NCI-H82 treated with DMSO at 0.1 percent for 48 hours (cell line): ENCODE data around the gene TXLNA.
A peak's percentile ranks its signal among the peaks of the same experiment; 100 is the strongest.
"Not testable (repeated sequence)": the region's sequence is repeated elsewhere in the genome, so short reads cannot be mapped to it uniquely, and the experiment has no call there.

ENCODE experiments used
- DNase-seq: peaks from one replicate; lab custom pipeline; 2025; ENCODE audit not compliant: unreplicated experiment; lab: John Stamatoyannopoulos, UW

Gene TXLNA

GRCh38 chr1:32179443-32180185 is at the start of gene TXLNA:
Gene TXLNA (plus strand): TSS chr1:32179675. CDS start chr1:32180346, 671 bp downstream.
- DNase-seq = peak; percentile 78

- DNase-seq = not testable (repeated sequence)
Measured at GRCh38 chr1:32133950-32134280, 45.6 kb upstream of the TXLNA start.

GRCh38 chr1:32137111-32137510 is 42.4 kb upstream of the TXLNA start:
- DNase-seq = no peak

GRCh38 chr1:32138965-32139364 is 40.5 kb upstream of the TXLNA start:
- DNase-seq = no peak

- DNase-seq = no peak
Measured at GRCh38 chr1:32142446-32143301, 36.8 kb upstream of the TXLNA start.

GRCh38 chr1:32143302-32143695 is 36.2 kb upstream of the TXLNA start:
- DNase-seq = not testable (repeated sequence)

GRCh38 chr1:32144033-32144432 is 35.4 kb upstream of the TXLNA start:
- no peak for DNase-seq

- DNase-seq = not testable (repeated sequence)
Measured at GRCh38 chr1:32147799-32148198, 31.7 kb upstream of the TXLNA start.

GRCh38 chr1:32150847-32151246 is 28.6 kb upstream of the TXLNA start:
- DNase-seq = no peak

- peak; percentile 66 for DNase-seq
Measured at GRCh38 chr1:32151319-32151787, 28.1 kb upstream of the TXLNA start.

GRCh38 chr1:32159189-32159588 is 20.3 kb upstream of the TXLNA start:
- no peak for DNase-seq

- DNase-seq = no peak
Measured at GRCh38 chr1:32163405-32163804, 16.1 kb upstream of the TXLNA start.

- DNase-seq = not testable (repeated sequence)
Measured at GRCh38 chr1:32165633-32166032, 13.8 kb upstream of the TXLNA start.

- DNase-seq = no peak
Measured at GRCh38 chr1:32170991-32171390, 8.5 kb upstream of the TXLNA start.

GRCh38 chr1:32172621-32173245 is 6.7 kb upstream of the TXLNA start:
- DNase-seq = no peak

GRCh38 chr1:32178380-32179192 is 889 bp upstream of the TXLNA start:
- DNase-seq = no peak

GRCh38 chr1:32179193-32179442 is 357 bp upstream of the TXLNA start:
- no peak for DNase-seq

GRCh38 chr1:32180186-32181060 is 948 bp downstream of the TXLNA start:
- DNase-seq = no peak

GRCh38 chr1:32181065-32181464 is 1.6 kb downstream of the TXLNA start:
- no peak for DNase-seq

- DNase-seq = no peak
Measured at GRCh38 chr1:32181563-32181962, 2.1 kb downstream of the TXLNA start.
